Neural cell (in vitro differentiated cells): ENCODE results near the gene SMIM23. TPM values are rescaled to one million over a fixed set of nuclear protein-coding genes. Genes with fewer than 3 reads are reported as not detected.

Experiments
- H2AFZ ChIP-seq: fragments of 200-600, 300-800 bp; sonication (generic), shearing (Covaris generic); 2 replicates; pipeline ENCODE4 v1.6.0; 2014; ENCODE audit warnings: low read depth, mild to moderate bottlenecking, antibody characterized with exemption, low read length, moderate library complexity
- H3F3A ChIP-seq: fragments of 200-600 bp; shearing (Covaris generic); 2 replicates; pipeline ENCODE4 v1.6.1; 2016; ENCODE audit warnings: mild to moderate bottlenecking, moderate library complexity, mixed read lengths, antibody characterized with exemption, low read length; ENCODE audit not compliant: insufficient read depth, poor library complexity, severe bottlenecking
- H3K27ac ChIP-seq: fragments of 200-600, 300-800 bp; sonication (generic), shearing (Covaris generic); 2 replicates; pipeline ENCODE4 v1.5.1; 2014; ENCODE audit warnings: mild to moderate bottlenecking, low read length, moderate library complexity
- H3K27me3 ChIP-seq: fragments of 300-800, 200-600 bp; sonication (generic), shearing (Covaris generic); 2 replicates; pipeline ENCODE4 v1.6.0; 2014; ENCODE audit warnings: mild to moderate bottlenecking, low read depth, low read length, moderate library complexity; ENCODE audit not compliant: insufficient read depth
- H3K36me3 ChIP-seq: fragments of 300-800, 200-600 bp; sonication (generic), shearing (Covaris generic); 2 replicates; pipeline ENCODE4 v1.5.1; 2014; ENCODE audit warnings: mild to moderate bottlenecking, antibody characterized with exemption, low read length, moderate library complexity; ENCODE audit not compliant: insufficient read depth
- H3K4me2 ChIP-seq: fragments of 300-800, 200-600 bp; sonication (generic), shearing (Covaris generic); 2 replicates; pipeline ENCODE4 v1.6.0; 2014; ENCODE audit warnings: mild to moderate bottlenecking, low read length
- H3K4me3 ChIP-seq: fragments of 300-800, 200-600 bp; sonication (generic), shearing (Covaris generic); 2 replicates; pipeline ENCODE4 v1.5.1; 2014; ENCODE audit warnings: mild to moderate bottlenecking, low read length, moderate library complexity
- H3K79me2 ChIP-seq: fragments of 200-600 bp; shearing (Covaris generic); replicated peaks from 2 replicates; pipeline ENCODE4 v1.6.0; 2014; ENCODE audit warnings: mild to moderate bottlenecking, low read length, moderate library complexity; ENCODE audit not compliant: insufficient read depth
- H3K9ac ChIP-seq: fragments of 300-800, 200-600 bp; sonication (generic), shearing (Covaris generic); 2 replicates; pipeline ENCODE4 v1.6.1; 2016; ENCODE audit warnings: mild to moderate bottlenecking, low read length, mixed read lengths
- H3K9me2 ChIP-seq: fragments of 200-600 bp; shearing (Covaris generic); 2 replicates; pipeline ENCODE4 v1.6.1; 2016; ENCODE audit warnings: mild to moderate bottlenecking, low read length, mixed read lengths; ENCODE audit not compliant: insufficient read depth
- H3K9me3 ChIP-seq: fragments of 200-600, 300-800 bp; sonication (generic), shearing (Covaris generic); 2 replicates; pipeline ENCODE4 v1.6.1; 2016; ENCODE audit warnings: mild to moderate bottlenecking, mixed run types, low read length, moderate library complexity, mixed read lengths
- H4K20me1 ChIP-seq: fragments of 200-600 bp; shearing (Covaris generic); 2 replicates; pipeline ENCODE4 v1.6.1; 2016; ENCODE audit warnings: mild to moderate bottlenecking, mixed run types; ENCODE audit not compliant: insufficient read depth
- EP300 ChIP-seq: fragments of 450-650 bp; conservative IDR thresholded peaks from 2 replicates; pipeline ENCODE4 v1.6.1; 2014; ENCODE audit warnings: antibody characterized with exemption, mild to moderate bottlenecking, moderate library complexity; ENCODE audit not compliant: poor library complexity, severe bottlenecking
- EZH2 ChIP-seq: fragments of 200-600, 300-800 bp; shearing (Covaris generic), sonication (generic); IDR thresholded peaks from 2 replicates; pipeline ENCODE4 v1.6.1; 2014; ENCODE audit warnings: antibody characterized with exemption, low read length, borderline replicate concordance, mild to moderate bottlenecking; ENCODE audit not compliant: insufficient read depth, poor library complexity, severe bottlenecking
- MXI1 ChIP-seq: fragments of 450-650 bp; conservative IDR thresholded peaks from 2 replicates; pipeline ENCODE4 v1.6.1; 2014; ENCODE audit warnings: antibody characterized with exemption, mild to moderate bottlenecking; ENCODE audit not compliant: poor library complexity, severe bottlenecking
- POLR2AphosphoS5 ChIP-seq: IDR thresholded peaks from 2 replicates; pipeline ENCODE4 v1.6.1; 2012
- RAD21 ChIP-seq: fragments of 450-650 bp; conservative IDR thresholded peaks from 2 replicates; pipeline ENCODE4 v1.6.1; 2014; ENCODE audit warnings: antibody characterized with exemption, mild to moderate bottlenecking, moderate library complexity
- SMC3 ChIP-seq: fragments of 450-650 bp; conservative IDR thresholded peaks from 2 replicates; pipeline ENCODE4 v1.6.1; 2014; ENCODE audit warnings: antibody characterized with exemption, mild to moderate bottlenecking, moderate library complexity; ENCODE audit not compliant: poor library complexity
- TAF1 ChIP-seq: IDR thresholded peaks from 2 replicates; pipeline ENCODE4 v1.6.1; 2012; ENCODE audit warnings: low read depth
- polyA plus RNA-seq: library from polyadenylated mRNA; depleted of rRNA; stranded (reverse); fragments of >200 nt; gene quantifications from 2 replicates; pipeline ENCODE4 v1.2.3, GENCODE V29; 2014
- TF ChIP-seq, protein P1 (sequence below): IDR thresholded peaks from 2 replicates; pipeline ENCODE4 v1.6.1; 2012; ENCODE audit warnings: borderline replicate concordance
- TF ChIP-seq, protein P2 (sequence below): fragments of 450-650 bp; IDR thresholded peaks from 2 replicates; pipeline ENCODE4 v1.5.1; 2014; ENCODE audit warnings: antibody characterized with exemption, mild to moderate bottlenecking, moderate library complexity; ENCODE audit not compliant: poor library complexity, severe bottlenecking

The SMIM23 gene
- polyA plus RNA-seq, 1 donor from 2014 or later = not detected

DNA sequence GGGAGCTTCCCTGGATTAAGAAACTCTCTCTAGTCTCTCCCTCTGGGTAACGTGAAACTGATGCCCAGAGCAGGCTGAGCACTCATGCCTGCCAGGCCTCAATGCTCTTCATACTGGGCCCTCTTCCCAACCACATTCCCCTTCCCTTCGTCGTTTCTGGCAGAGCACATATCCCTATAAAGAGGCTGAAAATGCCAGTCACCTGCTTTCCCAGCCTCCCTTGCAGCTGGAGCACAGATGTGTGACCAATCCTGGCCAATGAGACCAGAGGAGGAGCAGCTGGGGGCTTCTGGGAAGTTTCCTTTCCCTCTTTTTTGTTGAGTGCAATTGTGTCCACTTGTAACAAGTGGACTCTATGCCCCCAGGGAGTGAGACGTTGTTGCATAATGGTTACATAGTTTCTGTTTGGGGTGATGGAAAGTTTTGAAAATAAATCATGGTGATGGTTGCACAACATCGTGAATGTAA is 30.2 kb upstream of the SMIM23 start:
- Histone ChIP-seq H3K36me3 (no peaks in the 10 kb centered on the region), H3K4me3 (no peak overlapping the region), H3K9ac (no peak overlapping the region), H2AFZ (no peak overlapping the region), H3K9me3 (no peaks in the 10 kb centered on the region), H3K27me3 (no peaks in the 10 kb centered on the region), H3K27ac (no peak overlapping the region), H3K4me2 (no peak overlapping the region), H3F3A (no peaks in the 10 kb centered on the region), H4K20me1 (no peaks in the 10 kb centered on the region), H3K79me2 (no peaks in the 10 kb centered on the region), H3K9me2 (no peaks in the 10 kb centered on the region)
- TF ChIP-seq SMC3 (no peak), POLR2AphosphoS5 (no peak), EP300 (no peak), TAF1 (no peak), MXI1 (no peak), EZH2 (no peak)
- TF ChIP-seq, protein P1, sequence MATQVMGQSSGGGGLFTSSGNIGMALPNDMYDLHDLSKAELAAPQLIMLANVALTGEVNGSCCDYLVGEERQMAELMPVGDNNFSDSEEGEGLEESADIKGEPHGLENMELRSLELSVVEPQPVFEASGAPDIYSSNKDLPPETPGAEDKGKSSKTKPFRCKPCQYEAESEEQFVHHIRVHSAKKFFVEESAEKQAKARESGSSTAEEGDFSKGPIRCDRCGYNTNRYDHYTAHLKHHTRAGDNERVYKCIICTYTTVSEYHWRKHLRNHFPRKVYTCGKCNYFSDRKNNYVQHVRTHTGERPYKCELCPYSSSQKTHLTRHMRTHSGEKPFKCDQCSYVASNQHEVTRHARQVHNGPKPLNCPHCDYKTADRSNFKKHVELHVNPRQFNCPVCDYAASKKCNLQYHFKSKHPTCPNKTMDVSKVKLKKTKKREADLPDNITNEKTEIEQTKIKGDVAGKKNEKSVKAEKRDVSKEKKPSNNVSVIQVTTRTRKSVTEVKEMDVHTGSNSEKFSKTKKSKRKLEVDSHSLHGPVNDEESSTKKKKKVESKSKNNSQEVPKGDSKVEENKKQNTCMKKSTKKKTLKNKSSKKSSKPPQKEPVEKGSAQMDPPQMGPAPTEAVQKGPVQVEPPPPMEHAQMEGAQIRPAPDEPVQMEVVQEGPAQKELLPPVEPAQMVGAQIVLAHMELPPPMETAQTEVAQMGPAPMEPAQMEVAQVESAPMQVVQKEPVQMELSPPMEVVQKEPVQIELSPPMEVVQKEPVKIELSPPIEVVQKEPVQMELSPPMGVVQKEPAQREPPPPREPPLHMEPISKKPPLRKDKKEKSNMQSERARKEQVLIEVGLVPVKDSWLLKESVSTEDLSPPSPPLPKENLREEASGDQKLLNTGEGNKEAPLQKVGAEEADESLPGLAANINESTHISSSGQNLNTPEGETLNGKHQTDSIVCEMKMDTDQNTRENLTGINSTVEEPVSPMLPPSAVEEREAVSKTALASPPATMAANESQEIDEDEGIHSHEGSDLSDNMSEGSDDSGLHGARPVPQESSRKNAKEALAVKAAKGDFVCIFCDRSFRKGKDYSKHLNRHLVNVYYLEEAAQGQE = no peak

DNA sequence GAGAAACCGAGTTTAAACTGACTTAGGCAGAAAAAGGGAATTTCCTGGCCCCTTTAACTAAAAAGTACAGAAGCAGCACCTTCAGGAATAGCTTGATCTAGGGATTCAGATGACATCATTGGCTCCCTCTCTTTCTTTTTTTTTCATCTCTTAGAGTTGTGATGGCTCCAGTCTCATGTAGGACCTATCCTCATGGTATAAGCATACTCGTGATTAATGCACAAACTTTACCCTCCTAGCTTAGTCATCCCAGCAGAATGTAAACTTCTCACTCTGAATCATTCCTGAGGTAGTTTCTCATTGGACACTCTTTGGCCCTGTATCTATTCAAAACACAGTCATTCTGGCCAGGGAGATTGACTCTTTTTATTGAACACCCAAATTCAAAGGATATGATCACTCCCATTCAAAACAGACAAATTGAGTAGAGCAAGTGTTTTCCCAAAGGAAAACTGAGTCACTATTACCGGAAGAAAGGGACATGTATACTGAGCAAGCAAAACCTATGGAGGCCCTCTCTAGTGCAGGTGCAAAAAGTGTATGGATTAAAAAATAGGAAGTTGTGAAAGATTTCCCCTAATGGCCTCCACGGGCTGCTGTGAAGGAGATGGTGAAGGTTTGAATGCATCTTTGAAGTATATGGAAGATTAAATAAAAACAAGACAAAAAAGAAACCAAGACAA is 27.6 kb upstream of the SMIM23 start:
- H3K4me2 ChIP-seq = no peak overlapping the region
- no peaks in the 10 kb centered on the region for H3F3A ChIP-seq
- no peaks in the 10 kb centered on the region for H3K9me2 ChIP-seq
- H3K4me3 ChIP-seq = no peak overlapping the region
- no peaks in the 10 kb centered on the region for H4K20me1 ChIP-seq
- no peak overlapping the region for H3K9ac ChIP-seq
- H2AFZ ChIP-seq = no peak overlapping the region
- no peaks in the 10 kb centered on the region for H3K36me3 ChIP-seq
- H3K9me3 ChIP-seq = no peaks in the 10 kb centered on the region
- TF ChIP-seq POLR2AphosphoS5 = no peak
- no peak for TF ChIP-seq EP300
- TF ChIP-seq MXI1 = no peak
- TF ChIP-seq SMC3 = no peak
- TF ChIP-seq, protein P1 = no peak
- no peak for TF ChIP-seq RAD21
- no peak for TF ChIP-seq TAF1
- TF ChIP-seq, protein P2, sequence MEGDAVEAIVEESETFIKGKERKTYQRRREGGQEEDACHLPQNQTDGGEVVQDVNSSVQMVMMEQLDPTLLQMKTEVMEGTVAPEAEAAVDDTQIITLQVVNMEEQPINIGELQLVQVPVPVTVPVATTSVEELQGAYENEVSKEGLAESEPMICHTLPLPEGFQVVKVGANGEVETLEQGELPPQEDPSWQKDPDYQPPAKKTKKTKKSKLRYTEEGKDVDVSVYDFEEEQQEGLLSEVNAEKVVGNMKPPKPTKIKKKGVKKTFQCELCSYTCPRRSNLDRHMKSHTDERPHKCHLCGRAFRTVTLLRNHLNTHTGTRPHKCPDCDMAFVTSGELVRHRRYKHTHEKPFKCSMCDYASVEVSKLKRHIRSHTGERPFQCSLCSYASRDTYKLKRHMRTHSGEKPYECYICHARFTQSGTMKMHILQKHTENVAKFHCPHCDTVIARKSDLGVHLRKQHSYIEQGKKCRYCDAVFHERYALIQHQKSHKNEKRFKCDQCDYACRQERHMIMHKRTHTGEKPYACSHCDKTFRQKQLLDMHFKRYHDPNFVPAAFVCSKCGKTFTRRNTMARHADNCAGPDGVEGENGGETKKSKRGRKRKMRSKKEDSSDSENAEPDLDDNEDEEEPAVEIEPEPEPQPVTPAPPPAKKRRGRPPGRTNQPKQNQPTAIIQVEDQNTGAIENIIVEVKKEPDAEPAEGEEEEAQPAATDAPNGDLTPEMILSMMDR = no peak
- no peak for TF ChIP-seq EZH2
- H3K27me3 ChIP-seq = no peaks in the 10 kb centered on the region
- H3K79me2 ChIP-seq = no peaks in the 10 kb centered on the region
- H3K27ac ChIP-seq = no peak overlapping the region
